Heart left ventricle (tissue), 16 donors: ENCODE data around the gene GSTA2. TPM values are rescaled to one million over a fixed set of nuclear protein-coding genes. Genes with fewer than 3 reads are reported as not detected.
A peak's percentile ranks its signal among the peaks of the same experiment; 100 is the strongest.
"Not testable (repeated sequence)": the region's sequence is repeated elsewhere in the genome, so short reads cannot be mapped to it uniquely, and the experiment has no call there.

ENCODE experiments used
- ATAC-seq, 4 donors: fragments of 200-7000 bp; cut with Tn5 transposase; one replicate each; pipeline ENCODE4 v1.9.1; 2020 to 2022; ENCODE audit warnings: moderate library complexity in 4 of 4, mild to moderate bottlenecking in 3 of 4, moderate number of reproducible peaks in 1 of 4
- DNase-seq, 5 donors: peaks; one replicate each; pipeline ENCODE4 v3.0.0-alpha.2; 2020
- H3K27ac ChIP-seq, 12 donors: fragments of 200-600 bp; sonication (generic) in 4 of 12; one replicate each; pipeline versions ENCODE4 v1.5.0 to v1.8.0; 2016 to 2022; ENCODE audit warnings: mild to moderate bottlenecking in 2 of 12
- H3K27me3 ChIP-seq, 9 donors: fragments of 200-600 bp; sonication (generic) in 2 of 9; one replicate each; pipeline versions ENCODE4 v1.5.1 to v1.8.0; 2016 to 2022; ENCODE audit warnings: mild to moderate bottlenecking in 3 of 9
- H3K36me3 ChIP-seq, 9 donors: fragments of 200-600 bp; sonication (generic) in 2 of 9; one replicate each; pipeline versions ENCODE4 v1.5.0 to v1.8.0; 2018 to 2022; ENCODE audit warnings: mild to moderate bottlenecking in 2 of 9
- H3K4me1 ChIP-seq, 12 donors: fragments of 200-600 bp; sonication (generic) in 4 of 12; one replicate each; pipeline versions ENCODE4 v1.5.0 to v1.8.0; 2016 to 2022; ENCODE audit warnings: mild to moderate bottlenecking in 3 of 12
- H3K4me3 ChIP-seq, 12 donors: fragments of 200-600 bp; sonication (generic) in 4 of 12; one replicate each; pipeline versions ENCODE4 v1.5.0 to v1.8.0; 2017 to 2022; ENCODE audit warnings: mild to moderate bottlenecking in 9 of 12, moderate library complexity in 4 of 12
- H3K9me3 ChIP-seq, 12 donors: fragments of 200-600 bp; sonication (generic) in 4 of 12; one replicate each; pipeline versions ENCODE4 v1.5.0 to v1.8.0; 2016 to 2022; ENCODE audit warnings: mild to moderate bottlenecking in 1 of 12
- POLR2A ChIP-seq, 2 donors: fragments of 450-650 bp; IDR thresholded peaks; one replicate each; pipeline ENCODE4 v1.6.1; 2017; ENCODE audit warnings: antibody characterized with exemption in 2 of 2, mild to moderate bottlenecking in 2 of 2, moderate library complexity in 2 of 2
- WGBS, 4 donors: extraction: QIAGEN DNeasy Blood & Tissue Kit in 2 of 4; methylation state at CpG; one replicate each; pipeline versions ENCODE4 v1.1.5 to v1.1.7; 2013 to 2018; 5-methylcytosine and 5-hydroxymethylcytosine counted together
- intact Hi-C, 10 donors: fragments of 100-400 bp; cut with DNase I; formaldehyde crosslinking; loops; one replicate each; pipeline versions ENCODE4 v1.11.1 to v1.14.2; 2022
- polyA plus RNA-seq, 2 donors: library from polyadenylated mRNA; stranded (reverse); fragments of 200-250 nt; gene quantifications; one replicate each; pipeline ENCODE4 v1.2.3, GENCODE V29; 2013
- total RNA-seq, 9 donors: library from RNA; depleted of rRNA in 2 of 9; stranded (reverse); fragments of >200 nt in 2 of 9; fragmentation: NEBNext Ultra II Directional in 3 of 9; extraction: Animal tissue kit (Norgen Biotek cat#: 25700) in 3 of 9; gene quantifications; one replicate each; pipeline versions ENCODE4 v1.1.0 to v1.2.4, GENCODE V29; 2016 to 2023
- TF ChIP-seq, protein P1 (sequence below), 12 donors: fragments of 200-600 bp; sonication (generic) in 4 of 12; IDR thresholded peaks; one replicate each; pipeline versions ENCODE4 v1.5.0 to v1.8.0; 2018 to 2022; ENCODE audit warnings: antibody characterized with exemption in 12 of 12, mild to moderate bottlenecking in 5 of 12
- donor health status: ischemic (EF 13 %, LVEDD 7.1; RV severe dilation, severe dysfunction).
- donor health status: healthy with polysubstance abuse.
- donor health status: DM: no; HTN: yes; CAD: no.
- donor health status: DM: no; HTN: no; CAD: no.
- donor health status: ischemic (EF 25% LVEDD 6.9; RV normal size, moderate dysfunction).
- donor health status: ischemic (EF 25% LVEDD 5.7; RV mildly dilated, moderate dysfunction).
- donor health status: healthy.
- donor health status: DM: yes; HTN: yes; CAD: no.
- donor health status: ischemic (EF 35%, LVEDD 5.7; RV mildly dilated, moderate dysfunction).
- donor health status: nonischemic (EF 11% LVEDD 7.7; RV severe dilation, severe dysfunction).
- donor health status: DM: yes; HTN: yes; CAD: no.
- donor health status: PGD.
- donor health status: ischemic (EF 29% LVEDD 5.4; RV normal size, mild dysfunction).
- donor health status: nonischemic (EF 23%, LVEDD 6.1; RV moderate dilation, normal function).

Gene GSTA2
- total and polyA plus RNA-seq, 11 donors, result not detected

GRCh38 chr6:52761673-52762491 lies 1.4 kb downstream of the GSTA2 start:
- ATAC-seq, H3K36me3 ChIP-seq, H3K27ac ChIP-seq, H3K4me1 ChIP-seq, H3K4me3 ChIP-seq, intact Hi-C loops, H3K27me3 ChIP-seq, H3K9me3 ChIP-seq, DNase-seq: not testable (repeated sequence)
- WGBS, 4 donors, result 42 to 90% (median 57%) methylated on average over 2 to 7 of the region's 7 CpGs

DNA sequence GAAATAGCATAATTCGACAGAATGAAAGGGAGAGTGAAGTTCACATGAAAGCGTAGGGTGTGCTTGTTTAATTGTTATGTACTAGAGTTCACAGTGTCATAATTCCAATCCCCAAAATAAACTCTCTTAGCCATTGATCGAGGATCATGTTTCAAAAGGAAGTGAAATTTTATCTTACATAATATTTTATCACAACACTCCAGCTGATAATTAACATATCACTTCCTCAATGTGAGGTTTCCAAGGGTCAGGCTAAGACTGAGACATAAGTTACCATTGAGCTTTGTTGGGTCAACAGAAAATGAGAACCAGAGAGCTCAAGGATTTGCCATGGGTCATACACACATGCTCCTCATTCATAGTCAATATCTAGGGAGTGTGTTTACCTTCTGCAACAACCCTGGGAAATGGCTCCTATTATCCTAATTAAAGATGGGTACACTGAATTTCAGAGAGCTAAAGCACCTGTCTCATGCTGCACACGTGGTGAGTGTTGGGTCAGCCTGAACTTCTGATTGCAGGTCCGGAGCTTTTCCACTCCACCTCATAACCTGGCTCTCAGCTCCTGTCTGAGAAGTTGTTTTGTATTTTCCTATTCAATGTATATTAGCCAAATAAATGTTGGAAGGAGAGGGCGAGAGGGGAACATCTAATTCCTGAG lies 3.0 kb downstream of the GSTA2 start:
- TF ChIP-seq POLR2A (IDR thresholded peaks at IDR 0.05), result no peak
- TF ChIP-seq, protein P1, sequence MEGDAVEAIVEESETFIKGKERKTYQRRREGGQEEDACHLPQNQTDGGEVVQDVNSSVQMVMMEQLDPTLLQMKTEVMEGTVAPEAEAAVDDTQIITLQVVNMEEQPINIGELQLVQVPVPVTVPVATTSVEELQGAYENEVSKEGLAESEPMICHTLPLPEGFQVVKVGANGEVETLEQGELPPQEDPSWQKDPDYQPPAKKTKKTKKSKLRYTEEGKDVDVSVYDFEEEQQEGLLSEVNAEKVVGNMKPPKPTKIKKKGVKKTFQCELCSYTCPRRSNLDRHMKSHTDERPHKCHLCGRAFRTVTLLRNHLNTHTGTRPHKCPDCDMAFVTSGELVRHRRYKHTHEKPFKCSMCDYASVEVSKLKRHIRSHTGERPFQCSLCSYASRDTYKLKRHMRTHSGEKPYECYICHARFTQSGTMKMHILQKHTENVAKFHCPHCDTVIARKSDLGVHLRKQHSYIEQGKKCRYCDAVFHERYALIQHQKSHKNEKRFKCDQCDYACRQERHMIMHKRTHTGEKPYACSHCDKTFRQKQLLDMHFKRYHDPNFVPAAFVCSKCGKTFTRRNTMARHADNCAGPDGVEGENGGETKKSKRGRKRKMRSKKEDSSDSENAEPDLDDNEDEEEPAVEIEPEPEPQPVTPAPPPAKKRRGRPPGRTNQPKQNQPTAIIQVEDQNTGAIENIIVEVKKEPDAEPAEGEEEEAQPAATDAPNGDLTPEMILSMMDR (IDR thresholded peaks at IDR 0.05), result no peak
- Histone ChIP-seq H3K27ac (no peak overlapping the region), H3K4me1 (peaks cover 0 to 7% (median 0%) of the 10 kb centered on the region in 12 donors), H3K9me3 (no peaks in the 10 kb centered on the region), H3K36me3 (no peaks in the 10 kb centered on the region), H3K4me3 (no peak overlapping the region), H3K27me3 (peaks cover 0 to 4% (median 0%) of the 10 kb centered on the region in 9 donors)
- DNase-seq (no peak), ATAC-seq (no peak)
- 64 to 70% (median 68%) methylated on average over 6 of the region's 6 CpGs for WGBS, 4 donors
- intact Hi-C loops, result no loop called here

DNA sequence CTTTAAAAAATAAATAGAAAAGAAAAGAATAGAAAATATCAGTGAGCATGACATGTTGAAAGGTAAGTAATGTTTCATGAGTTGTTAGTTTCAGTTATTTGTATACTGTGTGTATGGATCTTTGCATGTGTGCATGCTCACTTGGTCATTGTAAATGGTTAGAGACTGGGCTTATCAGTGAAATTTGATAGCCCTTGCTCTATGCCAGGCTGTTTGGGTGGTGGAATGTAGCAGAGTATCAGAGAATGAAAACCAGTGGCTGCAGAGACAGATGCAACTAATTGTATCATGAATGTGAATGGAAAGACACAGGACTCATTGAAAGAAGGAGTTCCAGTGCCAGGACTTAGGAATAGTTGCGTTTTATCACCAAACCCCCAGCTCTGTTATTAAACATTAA lies 4.2 kb downstream of the GSTA2 start:
- no peak overlapping the region for H3K27ac ChIP-seq
- TF ChIP-seq, protein P1 (IDR thresholded peaks at IDR 0.05), result no peak
- no peak for TF ChIP-seq POLR2A (IDR thresholded peaks at IDR 0.05)
- no peak overlapping the region for H3K4me3 ChIP-seq
- no peak for DNase-seq
- peaks cover 0 to 4% (median 0%) of the 10 kb centered on the region in 9 donors for H3K27me3 ChIP-seq
- intact Hi-C loops, result no loop called here
- 39 to 77% (median 63%) methylated on average over 1 of the region's 1 CpG for WGBS, 4 donors
- ATAC-seq, result peak in 2 of 4 donors; percentile 43 to 65
- no peaks in the 10 kb centered on the region for H3K9me3 ChIP-seq
- no peaks in the 10 kb centered on the region for H3K36me3 ChIP-seq
- peaks cover 0 to 7% (median 0%) of the 10 kb centered on the region in 12 donors for H3K4me1 ChIP-seq

GRCh38 chr6:52757651-52758338 lies 5.5 kb downstream of the GSTA2 start:
- H3K9me3 ChIP-seq, ATAC-seq, H3K27me3 ChIP-seq, H3K4me1 ChIP-seq, intact Hi-C loops, H3K36me3 ChIP-seq, H3K4me3 ChIP-seq, H3K27ac ChIP-seq, DNase-seq: not testable (repeated sequence)
- WGBS, 4 donors, result 70 to 85% (median 73%) methylated on average over 7 of the region's 7 CpGs

GRCh38 chr6:52754443-52754842 lies 8.8 kb downstream of the GSTA2 start:
- 84 to 90% (median 88%) methylated on average over 3 of the region's 3 CpGs for WGBS, 4 donors

DNA sequence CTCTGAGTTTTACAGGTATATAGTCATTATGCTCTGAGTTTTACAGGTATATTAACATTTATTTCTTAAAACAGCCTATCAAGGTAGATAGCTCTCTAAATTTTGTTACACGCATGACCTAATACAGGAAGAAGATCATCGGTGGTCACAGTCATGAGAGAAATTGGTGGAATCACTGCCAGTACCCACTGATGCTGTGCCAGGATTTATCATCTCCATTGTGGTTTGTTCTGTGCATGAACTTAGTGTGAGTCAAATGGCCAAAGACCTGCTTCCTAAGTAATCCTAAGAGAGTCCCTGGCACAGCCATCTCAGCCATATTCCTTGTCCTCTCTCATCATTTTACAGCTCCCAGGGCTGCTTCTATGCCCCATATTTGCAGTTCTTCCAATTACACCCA lies 10.1 kb downstream of the GSTA2 start:
- H3K4me1 ChIP-seq, H3K27ac ChIP-seq, H3K36me3 ChIP-seq, ATAC-seq, intact Hi-C loops, H3K27me3 ChIP-seq, H3K4me3 ChIP-seq, DNase-seq, H3K9me3 ChIP-seq: not testable (repeated sequence)
- WGBS, 4 donors, result 86 to 98% (median 91%) methylated on average over 2 of the region's 2 CpGs

More at GRCh38 chr6:52754443-52754842, 8.8 kb downstream of the GSTA2 start:
- intact Hi-C loops, result no loop called here
- Histone ChIP-seq H3K27ac (no peak overlapping the region), H3K4me3 (no peak overlapping the region), H3K36me3 (no peaks in the 10 kb centered on the region), H3K27me3 (no peaks in the 10 kb centered on the region), H3K9me3 (peaks cover 0 to 6% (median 0%) of the 10 kb centered on the region in 12 donors), H3K4me1 (peaks cover 0 to 5% (median 0%) of the 10 kb centered on the region in 12 donors)
- no peak for ATAC-seq
- TF ChIP-seq POLR2A (IDR thresholded peaks at IDR 0.05), result no peak
- TF ChIP-seq, protein P1 (IDR thresholded peaks at IDR 0.05), result no peak
- no peak for DNase-seq
